Pericardium fibroblast (primary cell): ENCODE results near the gene KRTAP22-2. TPM values are rescaled to one million over a fixed set of nuclear protein-coding genes. Genes with fewer than 3 reads are reported as not detected.

ENCODE experiments used
- total RNA-seq: library from RNA; depleted of rRNA; stranded (reverse); fragments of >200 nt; gene quantifications from 2 replicates; pipeline ENCODE4 v1.2.3, GENCODE V29; 2015

KRTAP22-2 gene
- total RNA-seq, result not detected in 2 replicates

GRCh38 chr21:30590297-30590696 is at the start of gene KRTAP22-2:
TSS of gene KRTAP22-2 (minus strand) at chr21:30590397.

GRCh38 chr21:30634906-30635305 is 44.7 kb upstream of the KRTAP22-2 start, which contains the start of gene KRTAP20-2:
TSS of gene KRTAP20-2 (plus strand) at chr21:30635206. CDS start at chr21:30635264, 58 bp downstream.

GRCh38 chr21:30620522-30620921 is 30.3 kb upstream of the KRTAP22-2 start, which contains the start of gene KRTAP20-4:
TSS of gene KRTAP20-4 (plus strand) at chr21:30620627.

GRCh38 chr21:30616125-30616524 is 25.9 kb upstream of the KRTAP22-2 start, which contains the start of gene KRTAP20-1:
TSS of gene KRTAP20-1 (plus strand) at chr21:30616425. CDS start at chr21:30616455, 30 bp downstream.

GRCh38 chr21:30613836-30614235 is 23.6 kb upstream of the KRTAP22-2 start, which contains the start of gene KRTAP6-1:
TSS of gene KRTAP6-1 (minus strand) at chr21:30613930. CDS start at chr21:30613904, 26 bp downstream.

GRCh38 chr21:30600787-30601186 is 10.6 kb upstream of the KRTAP22-2 start, which contains the start of gene KRTAP22-1:
TSS of gene KRTAP22-1 (plus strand) at chr21:30601087.

GRCh38 chr21:30598802-30599201 is 8.6 kb upstream of the KRTAP22-2 start, which contains the start of gene KRTAP6-2:
TSS of gene KRTAP6-2 (minus strand) at chr21:30598902. CDS start at chr21:30598874, 28 bp downstream.

GRCh38 chr21:30592140-30592539 is 1.9 kb upstream of the KRTAP22-2 start, which contains the start of gene KRTAP6-3:
TSS of gene KRTAP6-3 (plus strand) at chr21:30592440. CDS start at chr21:30592446, 6 bp downstream.

GRCh38 chr21:30561264-30561895 is 28.8 kb downstream of the KRTAP22-2 start, which contains the start of gene KRTAP19-7:
TSS of gene KRTAP19-7 (minus strand) at chr21:30561314. CDS start at chr21:30561289, 25 bp downstream.

GRCh38 chr21:30541764-30542163 is 48.4 kb downstream of the KRTAP22-2 start, which contains the start of gene KRTAP19-6:
TSS of gene KRTAP19-6 (minus strand) at chr21:30541864. CDS start at chr21:30541833, 31 bp downstream.

Other genes with a start within 250 kb of the KRTAP22-2 start
- gene KRTAP23-1, start 241.8 kb downstream of the KRTAP22-2 start, total RNA-seq, result not detected in 2 replicates
- gene KRTAP13-2, start 218.1 kb downstream of the KRTAP22-2 start, total RNA-seq, result not detected in 2 replicates
- gene KRTAP13-1, start 194.4 kb downstream of the KRTAP22-2 start, total RNA-seq, result not detected in 2 replicates
- gene KRTAP13-3, start 164.5 kb downstream of the KRTAP22-2 start, total RNA-seq, result not detected in 2 replicates
- not detected in 2 replicates for gene KRTAP13-4, start 160.2 kb downstream of the KRTAP22-2 start, total RNA-seq
- gene KRTAP15-1, start 150.1 kb downstream of the KRTAP22-2 start, total RNA-seq, result not detected in 2 replicates
- not detected in 2 replicates for gene KRTAP19-1, start 110.0 kb downstream of the KRTAP22-2 start, total RNA-seq
- not detected in 2 replicates for gene KRTAP19-2, start 103.0 kb downstream of the KRTAP22-2 start, total RNA-seq
- gene KRTAP19-3, start 98.4 kb downstream of the KRTAP22-2 start, total RNA-seq, result not detected in 2 replicates
- not detected in 2 replicates for gene KRTAP19-4, start 93.2 kb downstream of the KRTAP22-2 start, total RNA-seq
- not detected in 2 replicates for gene KRTAP19-5, start 88.3 kb downstream of the KRTAP22-2 start, total RNA-seq
- not detected in 2 replicates for gene KRTAP19-6, start 48.5 kb downstream of the KRTAP22-2 start, total RNA-seq
- not detected in 2 replicates for gene KRTAP19-7, start 29.1 kb downstream of the KRTAP22-2 start, total RNA-seq
- gene KRTAP6-3, start 2.0 kb upstream of the KRTAP22-2 start, total RNA-seq, result not detected in 2 replicates
- not detected in 2 replicates for gene KRTAP6-2, start 8.5 kb upstream of the KRTAP22-2 start, total RNA-seq
- not detected in 2 replicates for gene KRTAP22-1, start 10.7 kb upstream of the KRTAP22-2 start, total RNA-seq
- gene KRTAP6-1, start 23.5 kb upstream of the KRTAP22-2 start, total RNA-seq, result not detected in 2 replicates
- gene KRTAP20-1, start 26.0 kb upstream of the KRTAP22-2 start, total RNA-seq, result not detected in 2 replicates
- gene KRTAP20-4, start 30.2 kb upstream of the KRTAP22-2 start, total RNA-seq, result not detected in 2 replicates
- gene KRTAP20-2, start 44.8 kb upstream of the KRTAP22-2 start, total RNA-seq, result not detected in 2 replicates
- gene KRTAP20-3, start 52.5 kb upstream of the KRTAP22-2 start, total RNA-seq, result not detected in 2 replicates
- gene KRTAP21-3, start 128.4 kb upstream of the KRTAP22-2 start, total RNA-seq, result not detected in 2 replicates
- not detected in 2 replicates for gene KRTAP21-2, start 156.9 kb upstream of the KRTAP22-2 start, total RNA-seq
- not detected in 2 replicates for gene KRTAP21-1, start 165.0 kb upstream of the KRTAP22-2 start, total RNA-seq
- not detected in 2 replicates for gene KRTAP8-1, start 222.9 kb upstream of the KRTAP22-2 start, total RNA-seq
- not detected in 2 replicates for gene KRTAP7-1, start 239.4 kb upstream of the KRTAP22-2 start, total RNA-seq